Heart right ventricle (tissue), 16 donors: Measurements from ENCODE around the gene BEST4. TPM values are rescaled to one million over a fixed set of nuclear protein-coding genes. Genes with fewer than 3 reads are reported as not detected.

Experiments
- ATAC-seq, 8 donors: fragments of 200-7000 bp; cut with Tn5 transposase; one replicate each; pipeline ENCODE4 v1.9.1; 2020; ENCODE audit warnings: mild to moderate bottlenecking in 8 of 8, moderate library complexity in 8 of 8, moderate number of reproducible peaks in 1 of 8
- DNase-seq, 2 donors: peaks; one replicate each; pipeline ENCODE4 v3.0.0-alpha.2; 2020
- H3K27ac ChIP-seq, 10 donors: fragments of 200-600 bp; sonication (generic) in 2 of 10; one replicate each; pipeline versions ENCODE4 v1.5.0 to v1.8.0; 2020 to 2022; ENCODE audit warnings: mild to moderate bottlenecking in 3 of 10
- H3K27me3 ChIP-seq, 7 donors: fragments of 200-600 bp; one replicate each; pipeline ENCODE4 v1.8.0; 2021 to 2022; ENCODE audit warnings: mild to moderate bottlenecking in 2 of 7
- H3K36me3 ChIP-seq, 9 donors: fragments of 200-600 bp; sonication (generic) in 1 of 9; one replicate each; pipeline versions ENCODE4 v1.5.0 to v1.8.0; 2020 to 2022; ENCODE audit warnings: mild to moderate bottlenecking in 2 of 9
- H3K4me1 ChIP-seq, 9 donors: fragments of 200-600 bp; sonication (generic) in 1 of 9; one replicate each; pipeline versions ENCODE4 v1.5.0 to v1.8.0; 2020 to 2022; ENCODE audit warnings: mild to moderate bottlenecking in 4 of 9
- H3K4me3 ChIP-seq, 10 donors: fragments of 200-600 bp; sonication (generic) in 2 of 10; one replicate each; pipeline versions ENCODE4 v1.5.0 to v1.8.0; 2020 to 2022; ENCODE audit warnings: mild to moderate bottlenecking in 7 of 10, moderate library complexity in 2 of 10
- H3K9me3 ChIP-seq, 11 donors: fragments of 200-600 bp in 10 of 11; sonication (generic) in 2 of 11; one replicate each; pipeline versions ENCODE4 v1.5.0 to v1.8.0; 2013 to 2022; ENCODE audit warnings: mild to moderate bottlenecking in 2 of 11, control low read depth in 1 of 11, moderate library complexity in 1 of 11
- CTCF ChIP-seq, 9 donors: fragments of 200-600 bp; sonication (generic) in 2 of 9; IDR thresholded peaks; one replicate each; pipeline versions ENCODE4 v1.5.0 to v1.8.0; 2021 to 2022; ENCODE audit warnings: antibody characterized with exemption in 9 of 9, mild to moderate bottlenecking in 5 of 9, moderate library complexity in 1 of 9
- whole genome bisulfite sequencing, 2 donors: extraction: QIAGEN DNeasy Blood & Tissue Kit; methylation state at CpG; one replicate each; pipeline ENCODE4 v1.1.7; 2013; ENCODE audit warnings: inconsistent platforms in 1 of 2; 5-methylcytosine and 5-hydroxymethylcytosine counted together
- intact Hi-C, 10 donors: fragments of 100-400 bp; cut with DNase I; formaldehyde crosslinking; loops; one replicate each; pipeline versions ENCODE4 v1.11.1 to v1.14.2; 2022
- polyA plus RNA-seq, 2 donors: library from polyadenylated mRNA; stranded (reverse); fragments of 200-250 nt; gene quantifications; one replicate each; pipeline ENCODE4 v1.2.3, GENCODE V29; 2013
- total RNA-seq, 10 donors: library from RNA; stranded (reverse); fragmentation: NEBNext Ultra II Directional in 3 of 10; extraction: Animal tissue kit (Norgen Biotek cat#: 25700) in 3 of 10; gene quantifications; one replicate each; pipeline versions ENCODE4 v1.2.1 to v1.2.4, GENCODE V29; 2021 to 2023
- donor health status: Arrhythmogenic right ventricular cardiomyopathy.
- donor health status: ischemic (EF 13 %, LVEDD 7.1; RV severe dilation, severe dysfunction).
- donor health status: healthy with polysubstance abuse.
- donor health status: DM: no; HTN: yes; CAD: no.
- donor health status: DM: no; HTN: no; CAD: no.
- donor health status: ischemic (EF 25% LVEDD 6.9; RV normal size, moderate dysfunction).
- donor health status: ischemic (EF 25% LVEDD 5.7; RV mildly dilated, moderate dysfunction).
- donor health status: healthy.
- donor health status: DM: yes; HTN: yes; CAD: no.
- donor health status: Ischemic cardiomyopathy.
- donor health status: ischemic (EF 35%, LVEDD 5.7; RV mildly dilated, moderate dysfunction).
- donor health status: nonischemic (EF 11% LVEDD 7.7; RV severe dilation, severe dysfunction).
- donor health status: DM: yes; HTN: yes; CAD: no.
- donor health status: PGD.
- donor health status: ischemic (EF 29% LVEDD 5.4; RV normal size, mild dysfunction).
- donor health status: nonischemic (EF 23%, LVEDD 6.1; RV moderate dilation, normal function).

Gene BEST4
- total and polyA plus RNA-seq, 12 donors: 0.07 to 0.44 (median 0.16) TPM; not detected in 5

- no peak for TF ChIP-seq CTCF (IDR thresholded peaks at IDR 0.05)
- no peaks in the 10 kb centered on the region for H3K9me3 ChIP-seq
- ATAC-seq (no peak), DNase-seq (no peak)
- H3K4me3 ChIP-seq: no peak overlapping the region
- intact Hi-C loops: loop anchor here in 2 of 10 donors (10.0 kb wide), 1 partner anchor 571 kb away; no protein-coding TSS in a partner anchor
- H3K4me1 ChIP-seq: peaks cover 0 to 42% (median 8%) of the 10 kb centered on the region in 9 donors
- 70 to 85% methylated on average over 1 of the region's 1 CpG for WGBS, 2 donors
- H3K27me3 ChIP-seq: no peaks in the 10 kb centered on the region
- no peaks in the 10 kb centered on the region for H3K36me3 ChIP-seq
- H3K27ac ChIP-seq: peak overlapping the region in 2 of 10 donors; percentile 21 to 39
Observed at GRCh38 chr1:44733784-44734183, 54.2 kb downstream of the BEST4 start.

Other genes with a start within 250 kb of the BEST4 start
- 10 to 100 TPM in 8 of 10 donors, 1 to 10 TPM in 2; 6.6 to 18.6 (median 12.2) TPM for gene TMEM53, start 113.7 kb downstream of the BEST4 start, total RNA-seq
- gene TMEM53, start 113.7 kb downstream of the BEST4 start, polyA plus RNA-seq: 10 to 100 TPM in 1 of 2 donors, 1 to 10 TPM in 1; 8.7 to 21.0 TPM
- gene ARMH1, start 113.5 kb downstream of the BEST4 start, total RNA-seq: 1 to 10 TPM in 3 of 10 donors, under 1 TPM in 2, not detected in 5; 0.62 to 3.3 (median 1.1) TPM
- 1 to 10 TPM; 1.6 to 2.5 TPM for gene ARMH1, start 113.5 kb downstream of the BEST4 start, polyA plus RNA-seq
- not detected for gene RNU5D-1, start 57.0 kb downstream of the BEST4 start, total RNA-seq
- gene RNU5D-1, start 57.0 kb downstream of the BEST4 start, polyA plus RNA-seq: not detected
- gene KIF2C, start 48.3 kb downstream of the BEST4 start, total RNA-seq: 1 to 10 TPM in 7 of 10 donors, under 1 TPM in 3; 0.73 to 3.7 (median 1.4) TPM
- gene KIF2C, start 48.3 kb downstream of the BEST4 start, polyA plus RNA-seq: 1 to 10 TPM in 1 of 2 donors, under 1 TPM in 1; 0.22 to 1.0 TPM
- gene RPS8, start 12.6 kb downstream of the BEST4 start, total RNA-seq: 1,000 to 10,000 TPM in 1 of 10 donors, 100 to 1,000 TPM in 9; 587 to 1,039 (median 681) TPM
- gene RPS8, start 12.6 kb downstream of the BEST4 start, polyA plus RNA-seq: 1,000 to 10,000 TPM; 1,461 to 1,942 TPM
- 10 to 100 TPM in 1 of 10 donors, 1 to 10 TPM in 9; 2.9 to 10.3 (median 6.8) TPM for gene PLK3, start 12.2 kb upstream of the BEST4 start, total RNA-seq
- 10 to 100 TPM in 1 of 2 donors, 1 to 10 TPM in 1; 8.7 to 12.7 TPM for gene PLK3, start 12.2 kb upstream of the BEST4 start, polyA plus RNA-seq
- gene DYNLT4, start 19.2 kb upstream of the BEST4 start, total RNA-seq: 1 to 10 TPM in 3 of 10 donors, under 1 TPM in 5, not detected in 2; 0.51 to 2.0 (median 0.71) TPM
- 1 to 10 TPM in 1 of 2 donors, under 1 TPM in 1; 0.59 to 1.8 TPM for gene DYNLT4, start 19.2 kb upstream of the BEST4 start, polyA plus RNA-seq
- 1 to 10 TPM; 1.8 to 4.1 (median 3.2) TPM for gene BTBD19, start 20.4 kb upstream of the BEST4 start, total RNA-seq
- gene BTBD19, start 20.4 kb upstream of the BEST4 start, polyA plus RNA-seq: 10 to 100 TPM in 1 of 2 donors, 1 to 10 TPM in 1; 2.2 to 12.5 TPM
- 1 to 10 TPM in 1 of 10 donors, under 1 TPM in 9; 0.32 to 1.1 (median 0.44) TPM for gene PTCH2, start 55.1 kb upstream of the BEST4 start, total RNA-seq
- gene PTCH2, start 55.1 kb upstream of the BEST4 start, polyA plus RNA-seq: under 1 TPM; 0.25 to 0.80 TPM
- 10 to 100 TPM; 33.6 to 50.2 (median 41.4) TPM for gene EIF2B3, start 198.4 kb upstream of the BEST4 start, total RNA-seq
- gene EIF2B3, start 198.4 kb upstream of the BEST4 start, polyA plus RNA-seq: 10 to 100 TPM; 19.2 to 44.4 TPM
- gene HECTD3, start 223.2 kb upstream of the BEST4 start, total RNA-seq: 10 to 100 TPM; 15.2 to 29.4 (median 18.0) TPM
- 10 to 100 TPM; 22.5 to 23.6 TPM for gene HECTD3, start 223.2 kb upstream of the BEST4 start, polyA plus RNA-seq
- 10 to 100 TPM; 68.1 to 94.0 (median 83.1) TPM for gene UROD, start 224.1 kb upstream of the BEST4 start, total RNA-seq
- 100 to 1,000 TPM in 1 of 2 donors, 10 to 100 TPM in 1; 84.7 to 109 TPM for gene UROD, start 224.1 kb upstream of the BEST4 start, polyA plus RNA-seq